H1 (cell line): ENCODE measurements around the gene USH1C. TPM values are rescaled to one million over a fixed set of nuclear protein-coding genes. Genes with fewer than 3 reads are reported as not detected.

ENCODE experiments used
- CTCF ChIA-PET: fragments of 300-600 bp; sonication (Branson Sonifier 250); formaldehyde crosslinking; loops from one replicate; lab custom pipeline; 2021; ENCODE audit not compliant: partially characterized antibody; lab: Charles Lee
- POLR2A ChIA-PET: fragments of 300-600 bp; sonication (Branson Sonifier 250); formaldehyde crosslinking; loops from one replicate; lab custom pipeline; 2021; ENCODE audit warnings: inconsistent platforms; ENCODE audit not compliant: partially characterized antibody; lab: Charles Lee
- DNase-seq, 2 experiments: peaks; one replicate each; pipeline versions ENCODE4 v3.0.0 to v3.0.0-alpha.2; 2010 to 2022; ENCODE audit warnings: low spot score in 2 of 2, low read depth in 1 of 2, mixed read lengths in 1 of 2
- FAIRE-seq: peaks from 2 replicates; lab custom pipeline; 2011; peaks lifted over from hg19 to GRCh38; lab: Jason Lieb, UNC
- H2AFZ ChIP-seq: 2 replicates; pipeline ENCODE4 v1.8.1; 2012; ENCODE audit warnings: low read length, inconsistent platforms
- H2AK5ac ChIP-seq: 2 replicates; pipeline ENCODE4 v1.6.1; 2013; ENCODE audit warnings: low read depth, low read length
- H2BK120ac ChIP-seq: replicated peaks from 2 replicates; pipeline ENCODE3; 2013; ENCODE audit warnings: low read depth, low read length, inconsistent platforms
- H2BK12ac ChIP-seq: 2 replicates; pipeline ENCODE4 v1.6.1; 2013; ENCODE audit warnings: low read depth, low read length
- H2BK15ac ChIP-seq: 2 replicates; pipeline ENCODE4 v1.6.1; 2013; ENCODE audit warnings: low read length
- H2BK20ac ChIP-seq: 2 replicates; pipeline ENCODE4 v1.6.1; 2013; ENCODE audit warnings: low read length
- H2BK5ac ChIP-seq: 2 replicates; pipeline ENCODE4 v1.6.1; 2013; ENCODE audit warnings: low read depth, low read length
- H3K14ac ChIP-seq: 2 replicates; pipeline ENCODE4 v1.6.1; 2013; ENCODE audit warnings: inconsistent platforms; ENCODE audit not compliant: insufficient read length
- H3K18ac ChIP-seq: 2 replicates; pipeline ENCODE4 v1.6.1; 2013; ENCODE audit warnings: low read length; ENCODE audit errors: extremely low read depth
- H3K23ac ChIP-seq: 2 replicates; pipeline ENCODE4 v1.6.1; 2013; ENCODE audit warnings: inconsistent platforms; ENCODE audit not compliant: insufficient read length
- H3K23me2 ChIP-seq: 2 replicates; pipeline ENCODE4 v1.6.1; 2013; ENCODE audit warnings: low read depth, low read length
- H3K27ac ChIP-seq: 2 replicates; pipeline ENCODE4 v1.6.1; 2011; ENCODE audit warnings: low read depth, low read length, inconsistent platforms
- H3K27me3 ChIP-seq, 4 experiments: replicated peaks in 1 of 4; 1 replicate in 1 of 4; 2 replicates in 3 of 4; pipeline versions ENCODE4 v1.6.1 to v1.8.1; 2011 to 2013; ENCODE audit warnings: low read length in 3 of 4, mild to moderate bottlenecking in 3 of 4, inconsistent platforms in 2 of 4, mixed read lengths in 2 of 4, moderate library complexity in 1 of 4; ENCODE audit not compliant: control insufficient read depth in 3 of 4, insufficient read depth in 3 of 4; ENCODE audit errors: extremely low read depth in 1 of 4
- H3K36me3 ChIP-seq, 4 experiments: 2 replicates each; pipeline versions ENCODE4 v1.6.1 to v1.8.1; 2011 to 2013; ENCODE audit warnings: mild to moderate bottlenecking in 4 of 4, low read length in 3 of 4, moderate library complexity in 2 of 4, control low read depth in 1 of 4, inconsistent platforms in 1 of 4; ENCODE audit not compliant: insufficient read depth in 4 of 4, control insufficient read depth in 2 of 4
- H3K4ac ChIP-seq: replicated peaks from 2 replicates; pipeline ENCODE3; 2013; ENCODE audit warnings: low read length, low read depth, mixed read lengths, inconsistent platforms; ENCODE audit not compliant: insufficient read length
- H3K4me1 ChIP-seq, 4 experiments: replicated peaks in 1 of 4; 1 replicate in 1 of 4; 2 replicates in 3 of 4; pipeline versions ENCODE4 v1.6.1 to v1.8.1; 2011 to 2013; ENCODE audit warnings: low read length in 3 of 4, inconsistent platforms in 2 of 4, mixed read lengths in 1 of 4; ENCODE audit not compliant: insufficient read depth in 4 of 4, control insufficient read depth in 3 of 4
- H3K4me2 ChIP-seq, 2 experiments: 2 replicates each; pipeline versions ENCODE4 v1.6.1 to v1.8.1; 2011 to 2013; ENCODE audit warnings: low read depth in 2 of 2, low read length in 2 of 2, control low read depth in 1 of 2, inconsistent platforms in 1 of 2, mild to moderate bottlenecking in 1 of 2; ENCODE audit not compliant: insufficient read depth in 1 of 2
- H3K4me3 ChIP-seq, 4 experiments: fragments of 200-600, 300-600 bp in 1 of 4; sonication (generic), shearing (Covaris generic), sonication (Bioruptor Twin) in 1 of 4; 2 replicates each; pipeline versions ENCODE4 v1.5.1 to v1.8.1; 2011 to 2016; ENCODE audit warnings: low read length in 4 of 4, low read depth in 3 of 4, control low read depth in 2 of 4, inconsistent platforms in 2 of 4, mild to moderate bottlenecking in 2 of 4, mixed read lengths in 1 of 4, moderate library complexity in 1 of 4; ENCODE audit not compliant: insufficient read depth in 2 of 4; ENCODE audit errors: extremely low read depth in 1 of 4
- H3K56ac ChIP-seq: replicated peaks from 2 replicates; pipeline ENCODE3; 2013; ENCODE audit warnings: low read depth, mild to moderate bottlenecking, mixed read lengths, low read length, inconsistent platforms; ENCODE audit not compliant: insufficient read length
- H3K79me1 ChIP-seq: 2 replicates; pipeline ENCODE4 v1.6.1; 2013; ENCODE audit warnings: low read depth, low read length, control low read depth
- H3K79me2 ChIP-seq, 2 experiments: 2 replicates each; pipeline versions ENCODE4 v1.6.1 to v1.8.1; 2012 to 2013; ENCODE audit warnings: low read length in 2 of 2, mild to moderate bottlenecking in 2 of 2, inconsistent platforms in 1 of 2; ENCODE audit not compliant: insufficient read depth in 2 of 2, control insufficient read depth in 1 of 2
- H3K9ac ChIP-seq, 4 experiments: replicated peaks in 1 of 4; 1 replicate in 1 of 4; 2 replicates in 3 of 4; pipeline versions ENCODE4 v1.6.1 to v1.8.1; 2011 to 2013; ENCODE audit warnings: low read depth in 3 of 4, low read length in 3 of 4, control low read depth in 2 of 4, mild to moderate bottlenecking in 2 of 4, moderate library complexity in 2 of 4, inconsistent platforms in 1 of 4; ENCODE audit errors: extremely low read depth in 1 of 4
- H3K9me3 ChIP-seq, 2 experiments: 2 replicates each; pipeline versions ENCODE4 v1.6.1 to v1.8.1; 2012 to 2013; ENCODE audit warnings: mild to moderate bottlenecking in 2 of 2, moderate library complexity in 2 of 2, control low read depth in 1 of 2, inconsistent platforms in 1 of 2, low read depth in 1 of 2, low read length in 1 of 2, mixed read lengths in 1 of 2; ENCODE audit not compliant: insufficient read depth in 2 of 2
- H4K20me1 ChIP-seq, 2 experiments: replicated peaks in 1 of 2; 2 replicates each; pipeline versions ENCODE3 to v1.8.1; 2011 to 2013; ENCODE audit warnings: inconsistent platforms in 2 of 2, low read length in 2 of 2, mild to moderate bottlenecking in 1 of 2; ENCODE audit not compliant: insufficient read depth in 2 of 2, control insufficient read depth in 1 of 2
- H4K5ac ChIP-seq: 2 replicates; pipeline ENCODE4 v1.6.1; 2013; ENCODE audit warnings: low read length, low read depth, mixed read lengths, inconsistent platforms; ENCODE audit not compliant: insufficient read length
- H4K8ac ChIP-seq: 2 replicates; pipeline ENCODE4 v1.8.0; 2013; ENCODE audit warnings: mild to moderate bottlenecking, moderate library complexity, low read length, inconsistent platforms; ENCODE audit not compliant: insufficient read depth; ENCODE audit errors: extremely low read depth
- H4K91ac ChIP-seq: replicated peaks from 2 replicates; pipeline ENCODE3; 2013; ENCODE audit warnings: low read length, mixed read lengths, inconsistent platforms; ENCODE audit not compliant: insufficient read length
- BCL11A ChIP-seq, 2 experiments: IDR thresholded peaks; one replicate each; pipeline ENCODE4 v1.6.1; 2011; ENCODE audit warnings: low read depth in 2 of 2, low read length in 2 of 2, mild to moderate bottlenecking in 2 of 2
- CEBPB ChIP-seq: IDR thresholded peaks from 2 replicates; pipeline ENCODE4 v1.6.1; 2012; ENCODE audit warnings: low read depth, low read length
- EP300 ChIP-seq, 2 experiments: IDR thresholded peaks; 1 replicate in 1 of 2; 2 replicates in 1 of 2; pipeline ENCODE4 v1.6.1; 2011 to 2012; ENCODE audit warnings: low read depth in 2 of 2, low read length in 2 of 2, mild to moderate bottlenecking in 2 of 2, borderline replicate concordance in 1 of 2, inconsistent platforms in 1 of 2, moderate library complexity in 1 of 2
- EZH2 ChIP-seq: fragments of 200-600 bp; sonication (generic); IDR thresholded peaks from 2 replicates; pipeline ENCODE4 v1.7.1; 2012; ENCODE audit warnings: low read depth, mild to moderate bottlenecking, moderate library complexity, low read length, inconsistent platforms; ENCODE audit not compliant: severe bottlenecking
- NANOG ChIP-seq: IDR thresholded peaks from 2 replicates; pipeline ENCODE4 v1.6.1; 2011; ENCODE audit warnings: low read length, low read depth, mild to moderate bottlenecking, inconsistent platforms; ENCODE audit not compliant: insufficient read depth, poor library complexity, severe bottlenecking
- SIRT6 ChIP-seq: IDR thresholded peaks from one replicate; pipeline ENCODE4 v1.7.1; 2012; ENCODE audit warnings: low read length, inconsistent platforms
- WGBS, 2 experiments: shearing (Covaris generic) in 1 of 2; methylation state at CpG; one replicate each; pipeline versions ENCODE4 v1.1.6 to v1.1.7; 2013 to 2015; ENCODE audit warnings: low lambda C conversion rate in 2 of 2, mixed read lengths in 2 of 2, inconsistent platforms in 1 of 2, low coverage in 1 of 2, missing lambda C conversion rate in 1 of 2; ENCODE audit not compliant: insufficient replicate concordance in 2 of 2, insufficient coverage in 1 of 2, insufficient read length in 1 of 2; ENCODE audit errors: extremely low coverage in 1 of 2, missing lambda C conversion rate in 1 of 2; 5-methylcytosine and 5-hydroxymethylcytosine counted together
- polyA plus RNA-seq, 7 experiments: library from polyadenylated mRNA; depleted of rRNA in 3 of 7; stranded (reverse) in 5 of 7; unstranded in 2 of 7; fragments of >200 nt in 5 of 7; fragments of 200-250 nt in 2 of 7; gene quantifications; 1 replicate in 5 of 7; 2 replicates in 1 of 7; 4 replicates in 1 of 7; pipeline versions ENCODE4 v1.2.1 to v1.2.3, GENCODE V29; 2011 to 2013; ENCODE audit warnings: missing spikeins in 2 of 7, mixed read lengths in 2 of 7
- total RNA-seq: library from RNA; stranded (reverse); fragmentation: NEBNext Ultra II Directional; extraction: Animal tissue kit (Norgen Biotek cat#: 25700); gene quantifications from 2 replicates; pipeline ENCODE4 v1.2.1, GENCODE V29; 2021
- TF ChIP-seq, protein P1 (sequence below): IDR thresholded peaks from 2 replicates; pipeline ENCODE4 v1.6.1; 2012; ENCODE audit warnings: inconsistent platforms
- TF ChIP-seq, protein P2 (sequence below): IDR thresholded peaks from 2 replicates; pipeline ENCODE4 v1.6.1; 2012; ENCODE audit warnings: inconsistent platforms
- TF ChIP-seq, protein P3 (sequence below): IDR thresholded peaks from 2 replicates; pipeline ENCODE4 v1.6.1; 2011; ENCODE audit warnings: low read length, improper control_type of control experiment

USH1C gene
- total and polyA plus RNA-seq, 2 of the 8 experiments (the other 6 are each of a cell fraction or from before 2014, with no cell fraction given): 1.3 to 1.6 TPM

DNA sequence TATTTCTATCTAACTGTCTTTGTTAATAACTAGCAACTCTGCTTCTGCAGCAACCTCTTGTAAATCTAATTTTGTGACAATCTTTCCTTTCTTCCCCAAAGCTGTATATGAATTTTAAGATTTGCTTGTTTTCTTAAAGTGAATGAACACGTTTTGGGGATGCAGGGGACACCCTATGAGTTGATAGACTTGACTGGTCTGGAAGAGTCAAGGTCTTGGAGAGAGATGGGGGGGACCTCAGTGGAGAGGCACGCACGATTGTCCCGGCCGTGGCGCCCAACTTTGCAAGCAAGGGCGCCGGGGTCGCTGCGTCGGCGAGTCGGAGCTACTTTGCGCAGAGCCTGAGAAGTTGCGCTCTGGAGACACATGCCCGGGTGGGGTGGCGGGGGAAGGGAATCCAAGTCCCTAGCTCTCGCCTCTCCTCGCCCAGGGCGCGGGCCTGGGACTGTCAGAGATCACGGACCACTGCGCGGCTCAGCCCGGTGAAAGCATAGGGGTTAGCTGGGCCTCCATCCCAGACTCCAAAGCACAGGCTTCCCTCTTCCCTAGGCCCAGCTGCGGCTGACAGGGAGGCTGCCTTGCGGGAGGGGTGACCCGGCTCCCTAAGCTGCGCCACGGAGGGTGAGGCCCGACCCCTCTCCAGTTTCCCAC lies 68.4 kb downstream of the USH1C start:
- Histone ChIP-seq H2BK120ac (no peak overlapping the region), H3K9ac (peak overlapping the region in 1 of 4 experiments; percentile 36; a peak in 1 of 7 replicates), H3K23ac (no peak overlapping the region), H2BK15ac (no peak overlapping the region), H4K91ac (no peak overlapping the region), H3K27ac (no peak overlapping the region), H3K9me3 (no peaks in the 10 kb centered on the region), H3K14ac (no peak overlapping the region), H3K23me2 (peaks cover 12% of the 10 kb centered on the region), H4K8ac (0 out of 2 replicates have a peak overlapping the region, but pooled peaks have one; percentile 4), H3K4me1 (peaks cover 4 to 10% (median 8%) of the 10 kb centered on the region in 4 experiments; a peak in 6 of 7 replicates), H3K18ac (no peak overlapping the region), H3K4me3 (peak overlapping the region; percentile 59 to 89 (median 72)), H2AFZ (peak overlapping the region; percentile 93; the same call in 1 of the 2 replicates), H4K5ac (no peak overlapping the region), H3K79me1 (no peaks in the 10 kb centered on the region), H2BK12ac (no peak overlapping the region; the same call in 1 of the 2 replicates), H2AK5ac (no peak overlapping the region), H2BK20ac (no peak overlapping the region), H4K20me1 (peaks cover 0 to 7% of the 10 kb centered on the region in 2 experiments), H3K27me3 (peaks cover 32 to 59% (median 54%) of the 10 kb centered on the region in 4 experiments), H2BK5ac (no peak overlapping the region), H3K79me2 (no peaks in the 10 kb centered on the region), H3K4ac (no peak overlapping the region), H3K56ac (peak overlapping the region; percentile 20), H3K36me3 (no peaks in the 10 kb centered on the region), H3K4me2 (peak overlapping the region; percentile 92 to 100)
- ChIA-PET CTCF (interaction anchor here (0.9 to 10.1 kb wide), 24 partner anchors 10 to 200 kb away, joined by 3 to 111 read pairs (median 5); partner anchors contain the start of genes KCNJ11 and NUCB2), POLR2A (interaction anchor here (1.6 to 1.7 kb wide), 2 partner anchors 28 to 86 kb away, joined by 4 read pairs; no protein-coding TSS in a partner anchor)
- WGBS, 2 experiments: 8% methylated on average over 23 of the region's 31 CpGs; no CpG with 5 or more reads in 1 of the 2 experiments
- FAIRE-seq (no peak), DNase-seq (no peak)
- TF ChIP-seq BCL11A (IDR thresholded peaks at IDR 0.05; ENCODE audit: low read depth in 2 of 2, low read length in 2 of 2): no peak
- TF ChIP-seq EZH2: peak; percentile 81
- no peak for TF ChIP-seq EP300 (IDR thresholded peaks at IDR 0.05; ENCODE audit: borderline replicate concordance in 1 of 2, low read depth in 2 of 2, low read length in 2 of 2)
- no peak for TF ChIP-seq CEBPB
- TF ChIP-seq, protein P1, sequence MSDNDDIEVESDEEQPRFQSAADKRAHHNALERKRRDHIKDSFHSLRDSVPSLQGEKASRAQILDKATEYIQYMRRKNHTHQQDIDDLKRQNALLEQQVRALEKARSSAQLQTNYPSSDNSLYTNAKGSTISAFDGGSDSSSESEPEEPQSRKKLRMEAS: 0 out of 2 replicates have a peak, but pooled peaks have one; percentile 13
- TF ChIP-seq NANOG: no peak
- TF ChIP-seq, protein P2, sequence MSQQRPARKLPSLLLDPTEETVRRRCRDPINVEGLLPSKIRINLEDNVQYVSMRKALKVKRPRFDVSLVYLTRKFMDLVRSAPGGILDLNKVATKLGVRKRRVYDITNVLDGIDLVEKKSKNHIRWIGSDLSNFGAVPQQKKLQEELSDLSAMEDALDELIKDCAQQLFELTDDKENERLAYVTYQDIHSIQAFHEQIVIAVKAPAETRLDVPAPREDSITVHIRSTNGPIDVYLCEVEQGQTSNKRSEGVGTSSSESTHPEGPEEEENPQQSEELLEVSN: 0 out of 2 replicates have a peak, but pooled peaks have one; percentile 27
- no peak for TF ChIP-seq SIRT6
- TF ChIP-seq, protein P3, sequence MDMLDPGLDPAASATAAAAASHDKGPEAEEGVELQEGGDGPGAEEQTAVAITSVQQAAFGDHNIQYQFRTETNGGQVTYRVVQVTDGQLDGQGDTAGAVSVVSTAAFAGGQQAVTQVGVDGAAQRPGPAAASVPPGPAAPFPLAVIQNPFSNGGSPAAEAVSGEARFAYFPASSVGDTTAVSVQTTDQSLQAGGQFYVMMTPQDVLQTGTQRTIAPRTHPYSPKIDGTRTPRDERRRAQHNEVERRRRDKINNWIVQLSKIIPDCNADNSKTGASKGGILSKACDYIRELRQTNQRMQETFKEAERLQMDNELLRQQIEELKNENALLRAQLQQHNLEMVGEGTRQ: no peak
